Stomach (tissue), 9 donors: ENCODE data around the gene WDR1. TPM values are rescaled to one million over a fixed set of nuclear protein-coding genes. Genes with fewer than 3 reads are reported as not detected.

Source experiments
- DNase-seq, 2 donors: peaks; one replicate each; pipeline versions ENCODE4 v3.0.0 to v3.0.0-alpha.2; 2013 to 2019
- H3K27ac ChIP-seq, 5 donors: fragments of 200-600 bp in 4 of 5; sonication (generic) in 4 of 5; one replicate each; pipeline ENCODE4 v1.5.1; 2013 to 2019; ENCODE audit warnings: mild to moderate bottlenecking in 1 of 5, moderate library complexity in 1 of 5
- H3K27me3 ChIP-seq, 3 donors: fragments of 200-600 bp; sonication (generic); one replicate each; pipeline ENCODE4 v1.5.1; 2017 to 2019; ENCODE audit warnings: mixed run types in 1 of 3
- H3K36me3 ChIP-seq, 4 donors: fragments of 200-600 bp; sonication (generic); 1 replicate in 3 of 4; 2 replicates in 1 of 4; pipeline ENCODE4 v1.5.1; 2016 to 2019
- H3K4me1 ChIP-seq, 4 donors: fragments of 200-600 bp; sonication (generic); one replicate each; pipeline ENCODE4 v1.5.1; 2016 to 2019
- H3K4me3 ChIP-seq, 4 donors: fragments of 200-600 bp; sonication (generic) in 3 of 4; one replicate each; pipeline ENCODE4 v1.5.1; 2016 to 2019; ENCODE audit warnings: mild to moderate bottlenecking in 1 of 4
- H3K9me3 ChIP-seq, 4 donors: fragments of 200-600 bp; sonication (generic); one replicate each; pipeline ENCODE4 v1.5.1; 2016 to 2019
- CTCF ChIP-seq, 7 experiments: fragments of 450-650 bp in 4 of 7; fragments of 200-600 bp in 3 of 7; sonication (generic) in 3 of 7; IDR thresholded peaks; one replicate each; pipeline ENCODE4 v1.5.1; 2016 to 2019; ENCODE audit warnings: antibody characterized with exemption in 7 of 7, control low read depth in 2 of 7, mild to moderate bottlenecking in 1 of 7
- EP300 ChIP-seq: sonication (generic); formaldehyde crosslinking; IDR thresholded peaks from one replicate; pipeline ENCODE4 v1.6.1; 2017; ENCODE audit warnings: antibody characterized with exemption
- POLR2A ChIP-seq, 4 donors: fragments of 450-650 bp; IDR thresholded peaks; one replicate each; pipeline ENCODE4 v1.6.1; 2016; ENCODE audit warnings: antibody characterized with exemption in 4 of 4, control low read depth in 2 of 4, mild to moderate bottlenecking in 1 of 4, moderate library complexity in 1 of 4
- POLR2AphosphoS5 ChIP-seq, 3 donors: sonication (generic); formaldehyde crosslinking; IDR thresholded peaks; one replicate each; pipeline ENCODE4 v1.6.1; 2016; ENCODE audit warnings: antibody characterized with exemption in 3 of 3
- WGBS, 5 donors: extraction: QIAGEN DNeasy Blood & Tissue Kit in 3 of 5; methylation state at CpG; one replicate each; pipeline versions ENCODE4 v1.1.5 to v1.1.7; 2013 to 2018; 5-methylcytosine and 5-hydroxymethylcytosine counted together
- intact Hi-C: fragments of 100-400 bp; cut with DNase I; formaldehyde crosslinking; loops from one replicate; pipeline ENCODE4 v1.15.1; 2023; ENCODE audit warnings: low total_unique reads
- polyA plus RNA-seq, 3 donors: library from polyadenylated mRNA; stranded (reverse); fragments of 200-250 nt; gene quantifications; one replicate each; pipeline ENCODE4 v1.2.3, GENCODE V29; 2013
- total RNA-seq, 5 donors: library from RNA; depleted of rRNA; stranded (reverse); fragments of >200 nt; gene quantifications; one replicate each; pipeline versions ENCODE4 v1.1.0 to v1.2.3, GENCODE V29; 2014 to 2016
- donor health status: healthy with polysubstance abuse.
- donor health status: Bipolar disorder and iron deficiency.
- donor health status: healthy.

Gene WDR1
- total and polyA plus RNA-seq, 8 donors = 52.4 to 167 (median 110) TPM

GRCh38 chr4:10159671-10160070 lies 43.1 kb upstream of the WDR1 start:
- no peak overlapping the region for H3K4me3 ChIP-seq
- H3K27ac ChIP-seq = no peak overlapping the region
- DNase-seq = no peak
- H3K9me3 ChIP-seq = no peaks in the 10 kb centered on the region
- H3K4me1 ChIP-seq = peaks cover 6 to 35% (median 27%) of the 10 kb centered on the region in 4 donors
- H3K27me3 ChIP-seq = no peaks in the 10 kb centered on the region
- no peaks in the 10 kb centered on the region for H3K36me3 ChIP-seq
- intact Hi-C loops = loop anchor here (5.0 to 10.0 kb wide), 2 partner anchors 243 to 385 kb away; no protein-coding TSS in a partner anchor
- no peak for TF ChIP-seq EP300
- TF ChIP-seq POLR2A (IDR thresholded peaks at IDR 0.05) = no peak
- no peak for TF ChIP-seq POLR2AphosphoS5 (IDR thresholded peaks at IDR 0.05)
- TF ChIP-seq CTCF (IDR thresholded peaks at IDR 0.05) = no peak

DNA sequence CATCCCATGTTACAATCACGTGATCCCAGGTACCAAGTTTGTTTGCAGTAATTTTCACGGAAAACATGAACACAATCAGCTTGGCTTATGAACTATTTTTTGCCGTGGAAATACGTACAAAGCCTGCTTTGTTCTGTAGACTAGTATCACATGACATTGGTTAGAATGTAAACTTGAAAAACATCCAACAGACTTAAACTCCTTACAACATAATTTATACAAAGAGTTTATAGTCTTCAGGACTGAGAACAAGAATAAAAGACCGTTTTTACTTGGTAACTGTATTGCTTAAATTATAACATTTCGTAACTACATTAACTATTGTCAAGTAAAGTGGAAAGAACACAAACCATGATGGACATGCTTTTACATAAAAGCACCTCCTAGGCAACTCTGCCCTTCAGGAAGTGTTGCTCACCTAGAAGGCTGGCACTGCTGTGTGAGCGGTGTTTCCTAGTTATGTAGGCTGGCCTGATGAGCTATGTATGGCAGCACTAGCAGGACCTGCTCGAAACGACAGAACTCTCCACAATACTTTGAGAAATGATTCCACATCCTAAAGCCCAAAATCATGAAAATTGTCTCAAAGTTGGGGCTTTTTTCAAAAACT lies 41.8 kb upstream of the WDR1 start:
- Histone ChIP-seq H3K27ac (peak overlapping the region in 2 of 5 donors; percentile 44 to 62), H3K9me3 (no peaks in the 10 kb centered on the region), H3K4me1 (peaks cover 6 to 34% (median 22%) of the 10 kb centered on the region in 4 donors), H3K4me3 (peak overlapping the region in 1 of 4 donors; percentile 10), H3K36me3 (no peaks in the 10 kb centered on the region), H3K27me3 (no peaks in the 10 kb centered on the region)
- intact Hi-C loops = loop anchor here (5.0 kb wide), 1 partner anchor 244 kb away; no protein-coding TSS in a partner anchor
- no peak for TF ChIP-seq EP300
- TF ChIP-seq POLR2AphosphoS5 (IDR thresholded peaks at IDR 0.05) = no peak
- no peak for TF ChIP-seq POLR2A (IDR thresholded peaks at IDR 0.05)
- no peak for TF ChIP-seq CTCF (IDR thresholded peaks at IDR 0.05)
- DNase-seq = peak; percentile 35 to 64
- WGBS, 5 donors = 14 to 27% (median 17%) methylated on average over 9 of the region's 9 CpGs

DNA sequence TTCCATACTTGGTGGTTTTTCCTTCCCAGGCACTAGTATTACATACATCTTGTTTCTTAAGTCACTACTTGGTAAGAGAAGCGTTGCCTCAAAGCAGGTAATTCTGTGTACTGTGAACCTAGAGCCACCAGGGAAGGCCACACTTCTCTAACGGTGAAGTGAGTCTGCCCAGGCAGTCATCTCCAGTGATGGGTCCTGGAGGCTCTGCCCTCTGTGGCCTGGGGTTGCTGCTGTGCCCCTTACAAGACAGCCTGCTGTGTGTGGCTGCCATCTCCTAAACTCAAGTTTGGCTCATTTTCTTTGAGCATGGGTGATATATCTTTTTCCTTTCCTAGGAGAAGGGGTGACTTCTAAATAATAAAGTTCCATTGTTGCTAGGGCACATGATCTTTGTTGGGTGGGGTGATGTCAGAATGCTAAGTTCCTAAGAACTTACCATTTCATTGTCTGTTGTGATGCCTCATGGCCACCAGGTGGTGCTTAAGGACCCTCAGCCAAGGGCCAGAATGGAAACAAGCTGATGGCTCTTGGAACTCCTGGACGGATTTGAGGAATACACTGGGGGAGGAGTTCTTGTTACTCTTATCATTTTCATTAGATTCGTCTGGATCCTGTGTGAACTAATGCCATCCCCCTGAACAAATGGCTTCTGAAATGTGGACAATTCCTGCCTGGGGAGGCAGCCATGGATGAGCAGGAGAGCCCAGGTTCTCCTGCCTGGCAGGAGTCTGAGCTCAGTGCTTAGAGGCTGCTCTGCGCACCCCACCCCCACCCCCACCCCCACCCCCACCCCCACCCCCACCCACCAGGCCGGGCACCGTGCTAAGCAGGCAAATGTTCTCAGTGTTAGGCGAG lies 41.1 kb upstream of the WDR1 start:
- no peaks in the 10 kb centered on the region for H3K27me3 ChIP-seq
- H3K36me3 ChIP-seq = no peaks in the 10 kb centered on the region
- no peak for TF ChIP-seq POLR2A (IDR thresholded peaks at IDR 0.05)
- peak in 1 of 3 donors; percentile 6 for TF ChIP-seq POLR2AphosphoS5 (IDR thresholded peaks at IDR 0.05)
- TF ChIP-seq CTCF (IDR thresholded peaks at IDR 0.05) = peak in 5 of 7 experiments; percentile 69 to 81 (median 72)
- intact Hi-C loops = loop anchor here (5.0 kb wide), 1 partner anchor 245 kb away; no protein-coding TSS in a partner anchor
- H3K9me3 ChIP-seq = no peaks in the 10 kb centered on the region
- peak overlapping the region in 2 of 5 donors; percentile 44 to 62 for H3K27ac ChIP-seq
- peaks cover 6 to 27% (median 15%) of the 10 kb centered on the region in 4 donors for H3K4me1 ChIP-seq
- 19 to 31% (median 28%) methylated on average over 6 to 8 of the region's 8 CpGs for WGBS, 5 donors
- DNase-seq = peak; percentile 62 to 88
- peak overlapping the region in 1 of 4 donors; percentile 10 for H3K4me3 ChIP-seq

DNA sequence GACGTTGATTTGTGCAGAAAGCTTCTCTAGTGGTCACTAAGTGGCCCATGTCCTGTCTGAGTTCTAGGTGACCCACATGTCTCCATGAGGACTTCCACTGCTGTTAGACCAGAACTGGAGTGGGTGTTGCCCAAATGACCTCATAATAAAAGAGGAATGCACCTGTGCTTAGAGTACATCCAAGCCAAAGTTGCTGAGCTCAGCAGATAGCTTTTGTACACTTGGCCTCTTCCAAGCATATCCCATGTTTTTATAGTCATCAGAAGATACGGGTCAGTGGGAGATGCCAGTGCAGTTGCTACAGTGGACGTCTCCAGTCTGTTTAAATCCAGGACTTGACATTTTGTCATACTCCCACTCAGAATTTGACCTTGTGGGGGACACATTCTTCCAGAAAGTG lies 37.6 kb upstream of the WDR1 start:
- Histone ChIP-seq H3K4me3 (no peak overlapping the region), H3K27ac (no peak overlapping the region), H3K4me1 (peaks cover 6 to 17% (median 12%) of the 10 kb centered on the region in 4 donors), H3K36me3 (no peaks in the 10 kb centered on the region), H3K9me3 (no peaks in the 10 kb centered on the region), H3K27me3 (no peaks in the 10 kb centered on the region)
- intact Hi-C loops = no loop called here
- DNase-seq = no peak
- TF ChIP-seq POLR2A (IDR thresholded peaks at IDR 0.05) (no peak), POLR2AphosphoS5 (IDR thresholded peaks at IDR 0.05) (no peak), EP300 (no peak), CTCF (IDR thresholded peaks at IDR 0.05) (no peak)
- WGBS, 5 donors = 88 to 93% (median 89%) methylated on average over 3 of the region's 3 CpGs
